Epithelial cell of proximal tubule (primary cell): ENCODE measurements around the gene CALML6. TPM values are rescaled to one million over a fixed set of nuclear protein-coding genes. Genes with fewer than 3 reads are reported as not detected.

Source experiments
- DNase-seq: peaks from one replicate; pipeline ENCODE4 v3.0.0-alpha.2; 2011; ENCODE audit warnings: low read depth
- H3K4me3 ChIP-seq: 2 replicates; pipeline ENCODE4 v1.5.1; 2011; ENCODE audit warnings: low read depth, mild to moderate bottlenecking, low read length
- total RNA-seq: library from RNA; depleted of rRNA; stranded (reverse); fragments of >200 nt; gene quantifications from 2 replicates; pipeline ENCODE4 v1.2.3, GENCODE V29; 2015
- TF ChIP-seq, protein P1 (sequence below): conservative IDR thresholded peaks from 2 replicates; pipeline ENCODE4 v1.5.1; 2012; ENCODE audit warnings: low read depth, mild to moderate bottlenecking, low read length

CALML6 gene
- total RNA-seq, 1 donor from 2014 or later: not detected

GRCh38 chr1:1911350-1912041, 3.6 kb upstream of the CALML6 start:
- DNase-seq: no peak
- TF ChIP-seq, protein P1, sequence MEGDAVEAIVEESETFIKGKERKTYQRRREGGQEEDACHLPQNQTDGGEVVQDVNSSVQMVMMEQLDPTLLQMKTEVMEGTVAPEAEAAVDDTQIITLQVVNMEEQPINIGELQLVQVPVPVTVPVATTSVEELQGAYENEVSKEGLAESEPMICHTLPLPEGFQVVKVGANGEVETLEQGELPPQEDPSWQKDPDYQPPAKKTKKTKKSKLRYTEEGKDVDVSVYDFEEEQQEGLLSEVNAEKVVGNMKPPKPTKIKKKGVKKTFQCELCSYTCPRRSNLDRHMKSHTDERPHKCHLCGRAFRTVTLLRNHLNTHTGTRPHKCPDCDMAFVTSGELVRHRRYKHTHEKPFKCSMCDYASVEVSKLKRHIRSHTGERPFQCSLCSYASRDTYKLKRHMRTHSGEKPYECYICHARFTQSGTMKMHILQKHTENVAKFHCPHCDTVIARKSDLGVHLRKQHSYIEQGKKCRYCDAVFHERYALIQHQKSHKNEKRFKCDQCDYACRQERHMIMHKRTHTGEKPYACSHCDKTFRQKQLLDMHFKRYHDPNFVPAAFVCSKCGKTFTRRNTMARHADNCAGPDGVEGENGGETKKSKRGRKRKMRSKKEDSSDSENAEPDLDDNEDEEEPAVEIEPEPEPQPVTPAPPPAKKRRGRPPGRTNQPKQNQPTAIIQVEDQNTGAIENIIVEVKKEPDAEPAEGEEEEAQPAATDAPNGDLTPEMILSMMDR: no peak

DNA sequence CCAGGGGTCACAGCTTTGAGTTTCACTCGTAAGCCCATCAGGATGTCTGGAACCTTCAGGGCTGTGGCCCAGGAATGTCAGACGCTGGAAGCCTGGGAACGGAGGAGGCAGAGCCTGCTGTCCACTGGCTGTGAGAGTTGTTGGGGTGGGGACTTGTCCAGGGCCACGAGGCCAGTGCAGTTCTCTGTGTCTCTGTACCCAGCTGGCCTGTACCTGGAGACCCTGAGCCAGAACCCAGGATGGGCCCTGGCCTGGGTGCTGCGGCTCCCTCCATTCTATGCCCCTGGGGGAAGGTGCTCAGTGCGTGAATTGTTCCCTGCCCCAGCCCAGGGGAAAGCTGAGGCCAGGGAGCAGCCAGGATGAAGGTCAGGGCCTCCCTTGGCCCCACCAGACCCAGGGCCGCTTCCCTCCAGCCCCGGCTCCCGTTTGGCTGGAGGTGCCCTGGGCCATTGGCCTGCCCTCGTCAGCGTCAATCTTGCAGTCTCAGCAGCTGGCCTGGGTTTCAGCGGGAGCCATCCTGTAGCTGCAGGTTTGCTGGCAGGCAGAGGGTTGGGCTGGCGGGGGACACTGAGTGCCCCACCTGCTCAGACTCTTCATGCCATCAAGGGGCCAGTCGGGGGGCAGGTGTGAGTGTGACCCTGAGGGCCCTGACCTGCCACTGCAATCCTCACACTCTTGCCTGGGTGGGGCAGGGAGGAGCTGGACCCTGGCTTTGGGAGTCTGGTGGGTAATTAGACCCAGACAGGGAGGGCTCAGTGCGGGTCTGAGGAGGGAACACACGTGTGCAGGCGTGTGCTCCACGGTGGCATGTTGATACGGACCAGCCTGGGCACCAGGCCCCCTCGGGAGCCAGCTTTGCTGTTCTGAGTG, 724 bp upstream of the CALML6 start:
- H3K4me3 ChIP-seq: no peak overlapping the region
- TF ChIP-seq, protein P1: no peak
- no peak for DNase-seq

More at GRCh38 chr1:1911350-1912041, 3.6 kb upstream of the CALML6 start:
- H3K4me3 ChIP-seq: no peak overlapping the region

GRCh38 chr1:1915911-1916840, 1.1 kb downstream of the CALML6 start:
- no peak overlapping the region for H3K4me3 ChIP-seq
- TF ChIP-seq, protein P1: no peak
- no peak for DNase-seq

DNA sequence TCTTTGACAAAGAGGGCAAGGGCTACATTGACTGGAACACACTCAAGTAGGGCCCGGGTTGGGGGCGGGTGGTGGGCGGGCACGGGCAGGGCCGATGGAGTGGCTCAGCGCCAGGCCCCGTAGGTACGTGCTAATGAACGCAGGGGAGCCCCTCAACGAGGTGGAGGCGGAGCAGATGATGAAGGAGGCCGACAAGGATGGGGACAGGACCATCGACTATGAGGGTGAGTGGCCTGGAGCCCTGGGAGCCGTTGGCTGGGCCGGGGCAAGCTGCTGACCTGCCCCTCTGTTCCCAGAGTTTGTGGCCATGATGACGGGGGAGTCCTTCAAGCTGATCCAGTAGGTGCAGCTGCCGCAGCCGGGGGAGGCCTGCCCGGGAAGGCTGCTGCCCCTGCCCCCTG, 1.8 kb downstream of the CALML6 start:
- DNase-seq: no peak
- H3K4me3 ChIP-seq: no peak overlapping the region
- TF ChIP-seq, protein P1: no peak

DNA sequence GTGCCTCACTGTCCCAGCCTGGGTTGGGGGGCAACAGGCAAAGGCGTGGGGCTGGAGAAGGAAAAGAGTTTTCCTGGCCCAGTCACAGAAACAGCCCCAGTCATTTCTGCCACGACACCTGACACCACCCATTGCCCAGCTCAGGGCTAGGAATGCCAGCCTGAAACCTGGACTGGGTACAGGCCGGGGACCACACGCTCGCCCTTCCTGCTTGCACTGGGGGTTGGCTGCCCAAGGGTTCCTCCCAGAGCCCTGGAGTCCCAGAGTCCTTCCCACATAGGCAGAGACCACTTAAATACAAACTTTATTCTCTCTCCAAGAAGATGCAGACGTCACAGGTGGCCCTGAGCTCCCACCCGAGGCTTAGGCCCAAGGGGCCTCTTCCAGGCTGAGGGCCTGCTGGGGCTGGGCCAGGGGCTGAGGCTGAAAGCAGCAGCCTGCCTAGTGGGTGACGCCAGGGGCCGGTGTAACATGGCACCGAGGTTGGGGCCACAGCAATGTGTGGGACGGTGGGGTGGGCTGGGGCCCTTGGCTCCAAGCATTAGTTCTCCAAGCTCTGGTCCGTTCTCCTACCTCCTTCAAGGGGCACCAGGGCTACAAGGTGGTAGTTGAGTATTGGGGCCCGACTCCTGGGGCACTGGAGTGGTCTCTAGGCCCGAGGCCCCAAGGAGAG, 2.4 kb downstream of the CALML6 start:
- H3K4me3 ChIP-seq: no peak overlapping the region
- no peak for DNase-seq
- TF ChIP-seq, protein P1: no peak
